GM12878 (cell line): ENCODE measurements around the gene NR6A1.

Experiments used
- MYC ChIP-seq: IDR thresholded peaks from 2 replicates; pipeline ENCODE4 v1.6.1; 2011; ENCODE audit warnings: mild to moderate bottlenecking, low read length, moderate library complexity, inconsistent platforms; ENCODE audit not compliant: insufficient read depth, insufficient replicate concordance, insufficient read length, severe bottlenecking
- TARDBP ChIP-seq: IDR thresholded peaks from 2 replicates; pipeline ENCODE4 v1.6.1; 2016; ENCODE audit warnings: borderline replicate concordance
- TF ChIP-seq, protein P1 (sequence below), 3 experiments: IDR thresholded peaks in 2 of 3; conservative IDR thresholded peaks in 1 of 3; 2 replicates each; pipeline ENCODE4 v1.5.1; 2011; ENCODE audit warnings: low read depth in 3 of 3, low read length in 3 of 3, mild to moderate bottlenecking in 3 of 3, control low read depth in 2 of 3, moderate library complexity in 2 of 3, inconsistent platforms in 1 of 3, mixed read lengths in 1 of 3; ENCODE audit not compliant: control insufficient read depth in 2 of 3, insufficient read depth in 1 of 3; ENCODE audit errors: extremely low read depth in 1 of 3
- TF ChIP-seq, protein P2 (sequence below): IDR thresholded peaks from 2 replicates; pipeline ENCODE4 v1.6.1; 2011; ENCODE audit warnings: borderline replicate concordance, low read depth, mild to moderate bottlenecking, moderate library complexity, mixed read lengths, low read length; ENCODE audit not compliant: insufficient read depth; ENCODE audit errors: extremely low read length
- TF ChIP-seq, protein P3 (sequence below): IDR thresholded peaks from 2 replicates; pipeline ENCODE4 v1.6.1; 2011; ENCODE audit warnings: low read depth, low read length, improper control_type of control experiment, borderline replicate concordance
- TF ChIP-seq, protein P4 (sequence below): IDR thresholded peaks from 2 replicates; pipeline ENCODE4 v1.6.1; 2011; ENCODE audit warnings: low read depth, mild to moderate bottlenecking, low read length, moderate library complexity, borderline replicate concordance; ENCODE audit errors: extremely low read depth
- TF ChIP-seq, protein P5 (sequence below): IDR thresholded peaks from 2 replicates; pipeline ENCODE4 v1.6.1; 2012; ENCODE audit warnings: low read depth, low read length, improper control_type of control experiment

DNA sequence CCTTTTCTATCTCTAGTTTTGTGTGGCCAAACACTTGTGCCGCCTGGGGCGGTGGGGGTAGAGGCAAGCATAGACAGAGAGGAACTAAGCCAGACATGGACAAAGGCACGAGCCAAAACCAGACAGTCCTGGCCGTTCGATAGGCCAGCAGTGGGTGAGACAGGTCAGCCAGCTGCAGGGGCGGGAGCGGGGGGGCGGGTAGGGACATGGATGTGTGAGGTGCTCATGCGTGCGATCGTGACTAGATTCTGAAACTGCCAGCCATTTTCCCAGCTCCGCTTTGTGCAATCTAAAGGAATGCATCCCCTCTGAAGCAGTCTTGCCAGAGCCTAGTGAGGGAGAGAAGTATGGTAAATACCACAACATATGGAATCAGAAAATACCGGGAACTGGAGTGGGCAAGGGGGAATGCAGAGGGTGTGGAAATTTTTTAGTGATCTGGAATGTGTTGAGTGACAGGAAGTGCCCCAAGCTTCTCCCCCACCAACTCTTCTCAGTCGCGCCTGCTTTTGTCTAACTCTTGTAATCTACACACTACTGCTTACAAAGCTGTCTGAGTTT lies 111.9 kb downstream of the NR6A1 start:
- TF ChIP-seq, protein P1, sequence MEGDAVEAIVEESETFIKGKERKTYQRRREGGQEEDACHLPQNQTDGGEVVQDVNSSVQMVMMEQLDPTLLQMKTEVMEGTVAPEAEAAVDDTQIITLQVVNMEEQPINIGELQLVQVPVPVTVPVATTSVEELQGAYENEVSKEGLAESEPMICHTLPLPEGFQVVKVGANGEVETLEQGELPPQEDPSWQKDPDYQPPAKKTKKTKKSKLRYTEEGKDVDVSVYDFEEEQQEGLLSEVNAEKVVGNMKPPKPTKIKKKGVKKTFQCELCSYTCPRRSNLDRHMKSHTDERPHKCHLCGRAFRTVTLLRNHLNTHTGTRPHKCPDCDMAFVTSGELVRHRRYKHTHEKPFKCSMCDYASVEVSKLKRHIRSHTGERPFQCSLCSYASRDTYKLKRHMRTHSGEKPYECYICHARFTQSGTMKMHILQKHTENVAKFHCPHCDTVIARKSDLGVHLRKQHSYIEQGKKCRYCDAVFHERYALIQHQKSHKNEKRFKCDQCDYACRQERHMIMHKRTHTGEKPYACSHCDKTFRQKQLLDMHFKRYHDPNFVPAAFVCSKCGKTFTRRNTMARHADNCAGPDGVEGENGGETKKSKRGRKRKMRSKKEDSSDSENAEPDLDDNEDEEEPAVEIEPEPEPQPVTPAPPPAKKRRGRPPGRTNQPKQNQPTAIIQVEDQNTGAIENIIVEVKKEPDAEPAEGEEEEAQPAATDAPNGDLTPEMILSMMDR (IDR thresholded peaks at IDR 0.05 in 2 of 3, conservative IDR thresholded peaks at IDR 0.05 in 1 of 3; ENCODE audit: control insufficient read depth in 2 of 3, extremely low read depth in 1 of 3, insufficient read depth in 1 of 3, low read depth in 3 of 3, low read length in 3 of 3): no peak
- TF ChIP-seq, protein P2, sequence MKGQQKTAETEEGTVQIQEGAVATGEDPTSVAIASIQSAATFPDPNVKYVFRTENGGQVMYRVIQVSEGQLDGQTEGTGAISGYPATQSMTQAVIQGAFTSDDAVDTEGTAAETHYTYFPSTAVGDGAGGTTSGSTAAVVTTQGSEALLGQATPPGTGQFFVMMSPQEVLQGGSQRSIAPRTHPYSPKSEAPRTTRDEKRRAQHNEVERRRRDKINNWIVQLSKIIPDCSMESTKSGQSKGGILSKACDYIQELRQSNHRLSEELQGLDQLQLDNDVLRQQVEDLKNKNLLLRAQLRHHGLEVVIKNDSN: no peak
- TF ChIP-seq, protein P3, sequence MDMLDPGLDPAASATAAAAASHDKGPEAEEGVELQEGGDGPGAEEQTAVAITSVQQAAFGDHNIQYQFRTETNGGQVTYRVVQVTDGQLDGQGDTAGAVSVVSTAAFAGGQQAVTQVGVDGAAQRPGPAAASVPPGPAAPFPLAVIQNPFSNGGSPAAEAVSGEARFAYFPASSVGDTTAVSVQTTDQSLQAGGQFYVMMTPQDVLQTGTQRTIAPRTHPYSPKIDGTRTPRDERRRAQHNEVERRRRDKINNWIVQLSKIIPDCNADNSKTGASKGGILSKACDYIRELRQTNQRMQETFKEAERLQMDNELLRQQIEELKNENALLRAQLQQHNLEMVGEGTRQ: no peak
- TF ChIP-seq TARDBP (no peak), MYC (no peak)
- TF ChIP-seq, protein P4, sequence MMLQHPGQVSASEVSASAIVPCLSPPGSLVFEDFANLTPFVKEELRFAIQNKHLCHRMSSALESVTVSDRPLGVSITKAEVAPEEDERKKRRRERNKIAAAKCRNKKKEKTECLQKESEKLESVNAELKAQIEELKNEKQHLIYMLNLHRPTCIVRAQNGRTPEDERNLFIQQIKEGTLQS: no peak
- TF ChIP-seq, protein P5, sequence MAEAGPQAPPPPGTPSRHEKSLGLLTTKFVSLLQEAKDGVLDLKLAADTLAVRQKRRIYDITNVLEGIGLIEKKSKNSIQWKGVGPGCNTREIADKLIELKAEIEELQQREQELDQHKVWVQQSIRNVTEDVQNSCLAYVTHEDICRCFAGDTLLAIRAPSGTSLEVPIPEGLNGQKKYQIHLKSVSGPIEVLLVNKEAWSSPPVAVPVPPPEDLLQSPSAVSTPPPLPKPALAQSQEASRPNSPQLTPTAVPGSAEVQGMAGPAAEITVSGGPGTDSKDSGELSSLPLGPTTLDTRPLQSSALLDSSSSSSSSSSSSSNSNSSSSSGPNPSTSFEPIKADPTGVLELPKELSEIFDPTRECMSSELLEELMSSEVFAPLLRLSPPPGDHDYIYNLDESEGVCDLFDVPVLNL: no peak
